Measurements from ENCODE around the gene APOL6. TPM values are rescaled to one million over a fixed set of nuclear protein-coding genes. Genes with fewer than 3 reads are reported as not detected.
A peak's percentile ranks its signal among the peaks of the same experiment; 100 is the strongest.

The APOL6 gene
- total and polyA plus RNA-seq, 2 of the 13 experiments (the other 11 are each of a cell fraction or from before 2014, with no cell fraction given), result 5.2 to 7.5 TPM

DNA sequence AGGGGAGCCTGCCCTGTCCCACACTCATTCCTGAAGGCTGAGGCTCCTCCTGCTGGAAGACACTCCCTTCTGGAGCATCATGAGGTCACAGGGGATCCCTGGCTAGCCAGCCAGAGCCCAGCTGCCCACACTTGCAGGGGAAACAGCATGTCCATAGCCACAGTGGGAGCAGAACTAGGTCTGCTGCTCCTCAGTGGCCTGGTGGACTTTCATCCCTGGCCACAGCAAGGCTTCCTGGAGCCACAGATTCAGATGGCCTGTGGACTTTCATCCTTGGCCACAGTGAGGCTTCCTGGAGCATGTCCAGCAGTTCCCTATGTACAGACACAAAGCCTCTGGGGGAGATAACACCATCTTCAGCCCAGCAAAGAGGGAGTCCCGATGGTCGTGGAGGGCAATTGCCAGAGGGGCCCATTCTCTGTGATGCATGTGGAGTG is 5.9 kb upstream of the APOL6 start (continued):
- TF ChIP-seq, protein P1, sequence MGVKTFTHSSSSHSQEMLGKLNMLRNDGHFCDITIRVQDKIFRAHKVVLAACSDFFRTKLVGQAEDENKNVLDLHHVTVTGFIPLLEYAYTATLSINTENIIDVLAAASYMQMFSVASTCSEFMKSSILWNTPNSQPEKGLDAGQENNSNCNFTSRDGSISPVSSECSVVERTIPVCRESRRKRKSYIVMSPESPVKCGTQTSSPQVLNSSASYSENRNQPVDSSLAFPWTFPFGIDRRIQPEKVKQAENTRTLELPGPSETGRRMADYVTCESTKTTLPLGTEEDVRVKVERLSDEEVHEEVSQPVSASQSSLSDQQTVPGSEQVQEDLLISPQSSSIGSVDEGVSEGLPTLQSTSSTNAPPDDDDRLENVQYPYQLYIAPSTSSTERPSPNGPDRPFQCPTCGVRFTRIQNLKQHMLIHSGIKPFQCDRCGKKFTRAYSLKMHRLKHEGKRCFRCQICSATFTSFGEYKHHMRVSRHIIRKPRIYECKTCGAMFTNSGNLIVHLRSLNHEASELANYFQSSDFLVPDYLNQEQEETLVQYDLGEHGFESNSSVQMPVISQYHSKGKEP (CRISPR knock-in tag; IDR thresholded peaks at IDR 0.05), result no peak
- TF ChIP-seq ZBTB20 (CRISPR knock-in tag; IDR thresholded peaks at IDR 0.05; ENCODE audit: borderline replicate concordance, low read depth) (no peak), ZFP36L1 (CRISPR knock-in tag; IDR thresholded peaks at IDR 0.05) (no peak), CCDC6 (CRISPR knock-in tag; IDR thresholded peaks at IDR 0.05) (no peak), ZFP1 (CRISPR knock-in tag; IDR thresholded peaks at IDR 0.05) (no peak), FOSL2 (CRISPR knock-in tag; IDR thresholded peaks at IDR 0.05) (no peak), HNRNPLL (IDR thresholded peaks at IDR 0.05; ENCODE audit: low read depth, low read length, poor library complexity, severe bottlenecking) (no peak), ZNF234 (CRISPR knock-in tag; conservative IDR thresholded peaks at IDR 0.05) (no peak), GATA4 (IDR thresholded peaks at IDR 0.05; ENCODE audit: borderline replicate concordance, low read depth) (no peak), FOXO1 (CRISPR knock-in tag; IDR thresholded peaks at IDR 0.05) (0 out of 2 replicates have a peak, but pooled peaks have one; percentile 58), SP2 (CRISPR knock-in tag; IDR thresholded peaks at IDR 0.05) (no peak), ZNF543 (CRISPR knock-in tag; IDR thresholded peaks at IDR 0.05) (no peak), ZNF121 (CRISPR knock-in tag; IDR thresholded peaks at IDR 0.05) (no peak), CBFB (CRISPR knock-in tag; IDR thresholded peaks at IDR 0.05) (no peak), NRL (CRISPR knock-in tag; IDR thresholded peaks at IDR 0.05; ENCODE audit: borderline replicate concordance) (no peak), ZNF780A (CRISPR knock-in tag; IDR thresholded peaks at IDR 0.05) (no peak), ZNF431 (CRISPR knock-in tag; IDR thresholded peaks at IDR 0.05; ENCODE audit: borderline replicate concordance, low read depth) (no peak)
- TF ChIP-seq, protein P2, sequence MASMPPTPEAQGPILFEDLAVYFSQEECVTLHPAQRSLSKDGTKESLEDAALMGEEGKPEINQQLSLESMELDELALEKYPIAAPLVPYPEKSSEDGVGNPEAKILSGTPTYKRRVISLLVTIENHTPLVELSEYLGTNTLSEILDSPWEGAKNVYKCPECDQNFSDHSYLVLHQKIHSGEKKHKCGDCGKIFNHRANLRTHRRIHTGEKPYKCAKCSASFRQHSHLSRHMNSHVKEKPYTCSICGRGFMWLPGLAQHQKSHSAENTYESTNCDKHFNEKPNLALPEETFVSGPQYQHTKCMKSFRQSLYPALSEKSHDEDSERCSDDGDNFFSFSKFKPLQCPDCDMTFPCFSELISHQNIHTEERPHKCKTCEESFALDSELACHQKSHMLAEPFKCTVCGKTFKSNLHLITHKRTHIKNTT (CRISPR knock-in tag; IDR thresholded peaks at IDR 0.05), result no peak
- TF ChIP-seq, protein P3, sequence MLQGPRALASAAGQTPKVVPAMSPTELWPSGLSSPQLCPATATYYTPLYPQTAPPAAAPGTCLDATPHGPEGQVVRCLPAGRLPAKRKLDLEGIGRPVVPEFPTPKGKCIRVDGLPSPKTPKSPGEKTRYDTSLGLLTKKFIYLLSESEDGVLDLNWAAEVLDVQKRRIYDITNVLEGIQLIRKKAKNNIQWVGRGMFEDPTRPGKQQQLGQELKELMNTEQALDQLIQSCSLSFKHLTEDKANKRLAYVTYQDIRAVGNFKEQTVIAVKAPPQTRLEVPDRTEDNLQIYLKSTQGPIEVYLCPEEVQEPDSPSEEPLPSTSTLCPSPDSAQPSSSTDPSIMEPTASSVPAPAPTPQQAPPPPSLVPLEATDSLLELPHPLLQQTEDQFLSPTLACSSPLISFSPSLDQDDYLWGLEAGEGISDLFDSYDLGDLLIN (CRISPR knock-in tag; IDR thresholded peaks at IDR 0.05; ENCODE audit: borderline replicate concordance), result no peak
- TF ChIP-seq, protein P4, sequence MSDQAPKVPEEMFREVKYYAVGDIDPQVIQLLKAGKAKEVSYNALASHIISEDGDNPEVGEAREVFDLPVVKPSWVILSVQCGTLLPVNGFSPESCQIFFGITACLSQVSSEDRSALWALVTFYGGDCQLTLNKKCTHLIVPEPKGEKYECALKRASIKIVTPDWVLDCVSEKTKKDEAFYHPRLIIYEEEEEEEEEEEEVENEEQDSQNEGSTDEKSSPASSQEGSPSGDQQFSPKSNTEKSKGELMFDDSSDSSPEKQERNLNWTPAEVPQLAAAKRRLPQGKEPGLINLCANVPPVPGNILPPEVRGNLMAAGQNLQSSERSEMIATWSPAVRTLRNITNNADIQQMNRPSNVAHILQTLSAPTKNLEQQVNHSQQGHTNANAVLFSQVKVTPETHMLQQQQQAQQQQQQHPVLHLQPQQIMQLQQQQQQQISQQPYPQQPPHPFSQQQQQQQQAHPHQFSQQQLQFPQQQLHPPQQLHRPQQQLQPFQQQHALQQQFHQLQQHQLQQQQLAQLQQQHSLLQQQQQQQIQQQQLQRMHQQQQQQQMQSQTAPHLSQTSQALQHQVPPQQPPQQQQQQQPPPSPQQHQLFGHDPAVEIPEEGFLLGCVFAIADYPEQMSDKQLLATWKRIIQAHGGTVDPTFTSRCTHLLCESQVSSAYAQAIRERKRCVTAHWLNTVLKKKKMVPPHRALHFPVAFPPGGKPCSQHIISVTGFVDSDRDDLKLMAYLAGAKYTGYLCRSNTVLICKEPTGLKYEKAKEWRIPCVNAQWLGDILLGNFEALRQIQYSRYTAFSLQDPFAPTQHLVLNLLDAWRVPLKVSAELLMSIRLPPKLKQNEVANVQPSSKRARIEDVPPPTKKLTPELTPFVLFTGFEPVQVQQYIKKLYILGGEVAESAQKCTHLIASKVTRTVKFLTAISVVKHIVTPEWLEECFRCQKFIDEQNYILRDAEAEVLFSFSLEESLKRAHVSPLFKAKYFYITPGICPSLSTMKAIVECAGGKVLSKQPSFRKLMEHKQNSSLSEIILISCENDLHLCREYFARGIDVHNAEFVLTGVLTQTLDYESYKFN (CRISPR knock-in tag; conservative IDR thresholded peaks at IDR 0.05), result peak; percentile 80
- TF ChIP-seq, protein P5, sequence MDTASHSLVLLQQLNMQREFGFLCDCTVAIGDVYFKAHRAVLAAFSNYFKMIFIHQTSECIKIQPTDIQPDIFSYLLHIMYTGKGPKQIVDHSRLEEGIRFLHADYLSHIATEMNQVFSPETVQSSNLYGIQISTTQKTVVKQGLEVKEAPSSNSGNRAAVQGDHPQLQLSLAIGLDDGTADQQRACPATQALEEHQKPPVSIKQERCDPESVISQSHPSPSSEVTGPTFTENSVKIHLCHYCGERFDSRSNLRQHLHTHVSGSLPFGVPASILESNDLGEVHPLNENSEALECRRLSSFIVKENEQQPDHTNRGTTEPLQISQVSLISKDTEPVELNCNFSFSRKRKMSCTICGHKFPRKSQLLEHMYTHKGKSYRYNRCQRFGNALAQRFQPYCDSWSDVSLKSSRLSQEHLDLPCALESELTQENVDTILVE (CRISPR knock-in tag; IDR thresholded peaks at IDR 0.05), result no peak
- TF ChIP-seq, protein P6, sequence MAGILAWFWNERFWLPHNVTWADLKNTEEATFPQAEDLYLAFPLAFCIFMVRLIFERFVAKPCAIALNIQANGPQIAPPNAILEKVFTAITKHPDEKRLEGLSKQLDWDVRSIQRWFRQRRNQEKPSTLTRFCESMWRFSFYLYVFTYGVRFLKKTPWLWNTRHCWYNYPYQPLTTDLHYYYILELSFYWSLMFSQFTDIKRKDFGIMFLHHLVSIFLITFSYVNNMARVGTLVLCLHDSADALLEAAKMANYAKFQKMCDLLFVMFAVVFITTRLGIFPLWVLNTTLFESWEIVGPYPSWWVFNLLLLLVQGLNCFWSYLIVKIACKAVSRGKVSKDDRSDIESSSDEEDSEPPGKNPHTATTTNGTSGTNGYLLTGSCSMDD (CRISPR knock-in tag; IDR thresholded peaks at IDR 0.05), result no peak
